IMR-90 (cell line): Measurements from ENCODE around the gene EFCAB8. TPM values are rescaled to one million over a fixed set of nuclear protein-coding genes. Genes with fewer than 3 reads are reported as not detected.

Source experiments
- ATAC-seq: fragments of 200-7000 bp; cut with Tn5 transposase; 2 replicates; pipeline ENCODE4 v1.9.1; 2020; ENCODE audit warnings: low read depth, mild to moderate bottlenecking, moderate library complexity
- BruUV-seq: library from RNA; stranded (reverse); fragments of 400-500 nt; replicated peaks from 2 replicates; lab custom pipeline; 2021; lab: Mats Ljungman, UMichigan
- CTCF ChIA-PET: fragments of 300-600 bp; formaldehyde crosslinking; extraction: SDS; loops from one replicate; lab custom pipeline; 2021; ENCODE audit warnings: antibody characterized with exemption; lab: Yijun Ruan, JAX
- POLR2A ChIA-PET: fragments of 300-600 bp; sonication (Branson Sonifier 250); formaldehyde crosslinking; loops from one replicate; lab custom pipeline; 2022; ENCODE audit warnings: antibody characterized with exemption; ENCODE audit not compliant: unreplicated experiment; lab: Charles Lee
- DNase-seq: peaks from one replicate; pipeline ENCODE4 v3.0.0; 2013
- H2AFZ ChIP-seq: replicated peaks from 2 replicates; pipeline ENCODE3; 2013; ENCODE audit warnings: low read length, mild to moderate bottlenecking; ENCODE audit not compliant: poor library complexity
- H2AK5ac ChIP-seq: 2 replicates; pipeline ENCODE4 v1.6.1; 2013; ENCODE audit warnings: low read depth, low read length, inconsistent platforms
- H2AK9ac ChIP-seq: replicated peaks from 2 replicates; pipeline ENCODE3; 2013; ENCODE audit warnings: mild to moderate bottlenecking, low read depth, low read length, moderate library complexity; ENCODE audit not compliant: poor library complexity
- H2BK120ac ChIP-seq: 2 replicates; pipeline ENCODE4 v1.6.1; 2013; ENCODE audit warnings: low read depth, low read length, inconsistent platforms
- H2BK15ac ChIP-seq: 3 replicates; pipeline ENCODE4 v1.6.1; 2013; ENCODE audit warnings: low read depth, low read length, inconsistent platforms
- H2BK20ac ChIP-seq: 2 replicates; pipeline ENCODE4 v1.6.1; 2013; ENCODE audit warnings: low read depth, mild to moderate bottlenecking, inconsistent platforms, low read length, moderate library complexity
- H2BK5ac ChIP-seq: 2 replicates; pipeline ENCODE4 v1.6.1; 2013; ENCODE audit warnings: mild to moderate bottlenecking, low read depth, low read length, inconsistent platforms; ENCODE audit not compliant: poor library complexity, severe bottlenecking
- H3K14ac ChIP-seq: replicated peaks from 2 replicates; pipeline ENCODE4 v1.6.1; 2013; ENCODE audit warnings: low read depth, low read length, inconsistent platforms
- H3K18ac ChIP-seq: 2 replicates; pipeline ENCODE4 v1.6.1; 2013; ENCODE audit warnings: low read depth, low read length, control low read depth
- H3K23ac ChIP-seq: 2 replicates; pipeline ENCODE4 v1.6.1; 2013; ENCODE audit warnings: low read depth, low read length, inconsistent platforms
- H3K27ac ChIP-seq: 2 replicates; pipeline ENCODE4 v1.5.1; 2013; ENCODE audit warnings: mild to moderate bottlenecking, control low read depth, low read length; ENCODE audit not compliant: insufficient read depth
- H3K27me3 ChIP-seq: 2 replicates; pipeline ENCODE4 v1.6.1; 2013; ENCODE audit warnings: low read length; ENCODE audit not compliant: control insufficient read depth, insufficient read depth
- H3K36me3 ChIP-seq: 2 replicates; pipeline ENCODE4 v1.6.1; 2013; ENCODE audit warnings: low read length, mixed read lengths; ENCODE audit not compliant: control insufficient read depth, insufficient read depth
- H3K4ac ChIP-seq: 2 replicates; pipeline ENCODE4 v1.6.1; 2013; ENCODE audit warnings: low read depth, low read length, inconsistent platforms
- H3K4me1 ChIP-seq: 2 replicates; pipeline ENCODE4 v1.6.1; 2013; ENCODE audit warnings: low read length, mixed read lengths; ENCODE audit not compliant: control insufficient read depth, insufficient read depth
- H3K4me2 ChIP-seq: 2 replicates; pipeline ENCODE4 v1.6.1; 2013; ENCODE audit warnings: low read depth, mild to moderate bottlenecking, control low read depth, low read length, moderate library complexity
- H3K4me3 ChIP-seq: 2 replicates; pipeline ENCODE4 v1.5.1; 2013; ENCODE audit warnings: low read depth, mild to moderate bottlenecking, control low read depth, low read length, moderate library complexity; ENCODE audit not compliant: insufficient read depth
- H3K56ac ChIP-seq: 2 replicates; pipeline ENCODE4 v1.6.1; 2013; ENCODE audit warnings: low read length, inconsistent platforms; ENCODE audit not compliant: insufficient read depth; ENCODE audit errors: extremely low read depth
- H3K79me1 ChIP-seq, 2 experiments: 2 replicates each; pipeline ENCODE4 v1.6.1; 2013; ENCODE audit warnings: low read length in 2 of 2, inconsistent platforms in 1 of 2, low read depth in 1 of 2
- H3K9ac ChIP-seq: 2 replicates; pipeline ENCODE4 v1.6.1; 2013; ENCODE audit warnings: low read depth, low read length, control low read depth
- H3K9me1 ChIP-seq: 2 replicates; pipeline ENCODE4 v1.6.1; 2013; ENCODE audit warnings: low read length, inconsistent platforms; ENCODE audit not compliant: insufficient read depth
- H3K9me3 ChIP-seq: 2 replicates; pipeline ENCODE4 v1.6.1; 2013; ENCODE audit warnings: low read length; ENCODE audit not compliant: control insufficient read depth, insufficient read depth
- H4K20me1 ChIP-seq: 2 replicates; pipeline ENCODE4 v1.6.1; 2013; ENCODE audit warnings: low read length, inconsistent platforms; ENCODE audit not compliant: insufficient read depth
- H4K5ac ChIP-seq: 2 replicates; pipeline ENCODE4 v1.6.1; 2013; ENCODE audit warnings: mild to moderate bottlenecking, low read depth, low read length, control low read depth
- H4K8ac ChIP-seq, 2 experiments: 2 replicates each; pipeline ENCODE4 v1.6.1; 2013; ENCODE audit warnings: low read depth in 2 of 2, low read length in 2 of 2, control low read depth in 1 of 2, inconsistent platforms in 1 of 2
- H4K91ac ChIP-seq: 2 replicates; pipeline ENCODE4 v1.6.1; 2013; ENCODE audit warnings: low read depth, low read length, inconsistent platforms; ENCODE audit not compliant: insufficient read depth
- BHLHE40 ChIP-seq: fragments of 150-350 bp; IDR thresholded peaks from 2 replicates; pipeline ENCODE4 v1.6.1; 2016; ENCODE audit warnings: mild to moderate bottlenecking, low read depth, low read length
- CHD1 ChIP-seq: IDR thresholded peaks from 2 replicates; pipeline ENCODE4 v1.6.1; 2012; ENCODE audit warnings: low read depth, low read length, improper control_type of control experiment
- FOS ChIP-seq: fragments of 150-350 bp; IDR thresholded peaks from 2 replicates; pipeline ENCODE4 v1.6.1; 2016; ENCODE audit warnings: low read depth, low read length
- MAZ ChIP-seq: IDR thresholded peaks from 2 replicates; pipeline ENCODE4 v1.6.1; 2012; ENCODE audit warnings: low read depth, mild to moderate bottlenecking, low read length, improper control_type of control experiment, moderate library complexity, borderline replicate concordance
- MXI1 ChIP-seq: IDR thresholded peaks from 2 replicates; pipeline ENCODE4 v1.6.1; 2012; ENCODE audit warnings: low read depth, mild to moderate bottlenecking, low read length, moderate library complexity, borderline replicate concordance
- NFE2L2 ChIP-seq: fragments of 150-350 bp; IDR thresholded peaks from 2 replicates; pipeline ENCODE4 v1.6.1; 2016; ENCODE audit warnings: low read depth, mild to moderate bottlenecking, low read length
- RAD21 ChIP-seq: IDR thresholded peaks from 2 replicates; pipeline ENCODE4 v1.6.1; 2012; ENCODE audit warnings: low read length, improper control_type of control experiment
- WGBS, 2 experiments: methylation state at CpG; one replicate each; pipeline versions ENCODE4 v1.1.5 to v1.1.7; 2013; ENCODE audit warnings: missing lambda C conversion rate in 2 of 2; ENCODE audit not compliant: insufficient read length in 1 of 2; ENCODE audit errors: extremely low coverage in 2 of 2; 5-methylcytosine and 5-hydroxymethylcytosine counted together
- dilution Hi-C: fragments of 300-500 bp; cut with HindIII; formaldehyde crosslinking; loops from one replicate; pipeline ENCODE4 v1.14.3; 2018; ENCODE audit warnings: low sequenced_read_pairs; ENCODE audit not compliant: unreplicated experiment
- in situ Hi-C: fragments of 300-500 bp; cut with MboI; formaldehyde crosslinking; loops from 3 replicates; pipeline ENCODE4 v1.14.3; 2019; ENCODE audit warnings: low sequenced_read_pairs, inconsistent platforms, mixed read lengths
- intact Hi-C: fragments of 100-400 bp; cut with micrococcal nuclease; formaldehyde crosslinking; loops from 2 replicates; pipeline ENCODE4 v1.10.0; 2022
- polyA plus RNA-seq, 3 experiments: library from polyadenylated mRNA; depleted of rRNA; stranded (reverse); fragments of >200 nt; gene quantifications; 2 replicates each; pipeline ENCODE4 v1.2.3, GENCODE V29; 2012; ENCODE audit warnings: low replicate concordance in 1 of 3
- total RNA-seq: library from RNA; depleted of rRNA; stranded (reverse); fragments of >200 nt; gene quantifications from 2 replicates; pipeline ENCODE4 v1.2.3, GENCODE V29; 2012
- TF ChIP-seq, protein P1 (sequence below): fragments of 150-350 bp; IDR thresholded peaks from 2 replicates; pipeline ENCODE4 v1.6.1; 2017; ENCODE audit warnings: mild to moderate bottlenecking, antibody characterized with exemption, low read length, low read depth
- TF ChIP-seq, protein P2 (sequence below): fragments of 150-350 bp; IDR thresholded peaks from 2 replicates; pipeline ENCODE4 v1.6.1; 2016; ENCODE audit warnings: low read depth, mild to moderate bottlenecking, low read length, moderate library complexity, borderline replicate concordance

Gene EFCAB8
- total and polyA plus RNA-seq, 2 of the 4 experiments (the other 2 are of a cell fraction), result not detected

DNA sequence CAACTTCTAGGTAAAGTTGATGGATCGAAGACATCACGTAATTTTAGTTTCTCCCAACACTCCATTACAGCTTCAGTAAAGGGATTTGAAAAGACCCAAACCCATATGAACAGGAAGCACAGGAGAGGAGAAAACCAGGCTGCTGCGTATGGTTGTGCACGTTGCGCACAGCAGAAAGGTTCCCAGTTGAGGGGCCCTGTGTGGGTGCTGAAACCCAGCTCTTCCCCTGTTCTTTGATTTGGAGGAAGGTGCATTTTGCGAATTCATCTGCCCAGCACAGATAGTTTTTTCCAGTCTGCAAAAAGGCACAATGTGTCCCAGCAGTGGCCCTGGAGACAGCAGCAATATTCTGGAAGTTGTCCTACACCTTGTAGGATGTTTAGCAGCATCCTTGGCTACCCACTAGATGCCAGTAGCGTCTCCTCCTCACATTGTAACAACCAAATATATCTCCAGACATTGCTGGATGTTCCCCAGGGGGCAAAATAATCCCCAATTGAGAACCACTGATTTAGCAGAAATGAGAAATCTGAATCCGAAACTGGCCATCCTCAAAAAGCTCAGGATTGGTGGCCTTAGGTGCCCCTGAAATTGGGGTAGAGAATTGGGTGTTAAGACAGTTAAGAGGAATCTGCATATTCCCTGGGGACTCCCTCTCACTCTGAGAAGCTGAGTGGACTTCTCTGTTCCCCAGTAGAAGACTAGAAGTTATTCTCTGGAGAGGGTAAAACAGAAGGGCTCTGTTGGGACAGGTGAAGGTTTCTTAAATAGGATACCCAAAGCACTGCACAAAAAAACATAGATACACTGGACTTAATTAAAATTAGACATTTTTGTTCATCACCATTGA, 133.3 kb downstream of the EFCAB8 start (continued):
- TF ChIP-seq CHD1, result no peak

- H3K4me3 ChIP-seq, result no peak overlapping the region
- TF ChIP-seq, protein P1, sequence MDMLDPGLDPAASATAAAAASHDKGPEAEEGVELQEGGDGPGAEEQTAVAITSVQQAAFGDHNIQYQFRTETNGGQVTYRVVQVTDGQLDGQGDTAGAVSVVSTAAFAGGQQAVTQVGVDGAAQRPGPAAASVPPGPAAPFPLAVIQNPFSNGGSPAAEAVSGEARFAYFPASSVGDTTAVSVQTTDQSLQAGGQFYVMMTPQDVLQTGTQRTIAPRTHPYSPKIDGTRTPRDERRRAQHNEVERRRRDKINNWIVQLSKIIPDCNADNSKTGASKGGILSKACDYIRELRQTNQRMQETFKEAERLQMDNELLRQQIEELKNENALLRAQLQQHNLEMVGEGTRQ, result no peak
- TF ChIP-seq, protein P2, sequence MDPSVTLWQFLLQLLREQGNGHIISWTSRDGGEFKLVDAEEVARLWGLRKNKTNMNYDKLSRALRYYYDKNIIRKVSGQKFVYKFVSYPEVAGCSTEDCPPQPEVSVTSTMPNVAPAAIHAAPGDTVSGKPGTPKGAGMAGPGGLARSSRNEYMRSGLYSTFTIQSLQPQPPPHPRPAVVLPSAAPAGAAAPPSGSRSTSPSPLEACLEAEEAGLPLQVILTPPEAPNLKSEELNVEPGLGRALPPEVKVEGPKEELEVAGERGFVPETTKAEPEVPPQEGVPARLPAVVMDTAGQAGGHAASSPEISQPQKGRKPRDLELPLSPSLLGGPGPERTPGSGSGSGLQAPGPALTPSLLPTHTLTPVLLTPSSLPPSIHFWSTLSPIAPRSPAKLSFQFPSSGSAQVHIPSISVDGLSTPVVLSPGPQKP, result no peak
- no peak for TF ChIP-seq NFE2L2
- no peak for TF ChIP-seq RAD21
- TF ChIP-seq MAZ, result no peak
- TF ChIP-seq MXI1, result no peak
- TF ChIP-seq FOS, result no peak
- no peak for TF ChIP-seq BHLHE40
Measured at GRCh38 chr20:32993496-32994050, 134.8 kb downstream of the EFCAB8 start.

More at GRCh38 chr20:32993496-32994050, 134.8 kb downstream of the EFCAB8 start:
- no peak overlapping the region for H3K4ac ChIP-seq
- no peaks in the 10 kb centered on the region for H3K79me1 ChIP-seq
- H4K20me1 ChIP-seq, result no peaks in the 10 kb centered on the region
- H3K18ac ChIP-seq, result no peak overlapping the region
- H2BK15ac ChIP-seq, result no peak overlapping the region
- no peaks in the 10 kb centered on the region for H3K9me1 ChIP-seq
- H2AK5ac ChIP-seq, result no peak overlapping the region
- no peak overlapping the region for H2BK5ac ChIP-seq
- no peak overlapping the region for H2BK20ac ChIP-seq
- H4K5ac ChIP-seq, result no peak overlapping the region
- H3K36me3 ChIP-seq, result no peaks in the 10 kb centered on the region
- H3K23ac ChIP-seq, result no peak overlapping the region
- H3K56ac ChIP-seq, result no peak overlapping the region
- no peak overlapping the region for H4K8ac ChIP-seq
- no peak overlapping the region for H3K9ac ChIP-seq
- intact Hi-C loops, result no loop called here
- no peak overlapping the region for H3K27ac ChIP-seq
- DNase-seq (no peak), ATAC-seq (no peak)
- dilution Hi-C loops, result no loop called here
- BruUV-seq, result no TSS peak
- H3K4me2 ChIP-seq, result no peak overlapping the region
- POLR2A ChIA-PET, result no interaction called here
- H4K91ac ChIP-seq, result no peak overlapping the region
- H3K14ac ChIP-seq, result no peak overlapping the region
- no peak overlapping the region for H2AFZ ChIP-seq
- no peaks in the 10 kb centered on the region for H3K9me3 ChIP-seq
- CTCF ChIA-PET, result no interaction called here
- WGBS, 2 experiments, result 50% methylated on average over 5 of the region's 8 CpGs; no CpG with 5 or more reads in 1 of the 2 experiments
- H3K27me3 ChIP-seq, result peaks cover 5% of the 10 kb centered on the region
- H3K4me1 ChIP-seq, result no peaks in the 10 kb centered on the region
- in situ Hi-C loops, result no loop called here
- no peak overlapping the region for H2AK9ac ChIP-seq
- H2BK120ac ChIP-seq, result no peak overlapping the region
